ENCODE data around the gene KIAA1755. TPM values are rescaled to one million over a fixed set of nuclear protein-coding genes. Genes with fewer than 3 reads are reported as not detected.
"Not testable (repeated sequence)": the region's sequence is repeated elsewhere in the genome, so short reads cannot be mapped to it uniquely, and the experiment has no call there.

Gene KIAA1755
- total and polyA plus RNA-seq, 10 of the 15 experiments (the other 5 are each of a cell fraction or from before 2014, with no cell fraction given): not detected

- intact Hi-C loops (cut with micrococcal nuclease; ENCODE audit: unreplicated experiment) (no loop called here), in situ Hi-C loops (cut with MboI) (no loop called here)
Measured at GRCh38 chr20:38252292-38253288, 7.9 kb downstream of the KIAA1755 start.

GRCh38 chr20:38251441-38251840, 9.1 kb downstream of the KIAA1755 start:
- in situ Hi-C loops (cut with MboI); H4K20me1 ChIP-seq (ENCODE audit: control insufficient read depth, insufficient read depth); H3K4me1 ChIP-seq (ENCODE audit: control insufficient read depth, insufficient read depth, low read length); H3K9me3 ChIP-seq (replicated peaks; ENCODE audit: control insufficient read depth, insufficient read depth, low read length); BruUV-seq (replicated peaks); H3K27ac ChIP-seq (ENCODE audit: control insufficient read depth, insufficient read depth); H3K36me3 ChIP-seq (ENCODE audit: control insufficient read depth in 2 of 2, insufficient read depth in 2 of 2, low read length in 1 of 2); H3K9ac ChIP-seq (ENCODE audit: control insufficient read depth, insufficient read depth, low read length); POLR2A ChIA-PET; intact Hi-C loops (cut with micrococcal nuclease; ENCODE audit: unreplicated experiment); H2AFZ ChIP-seq (ENCODE audit: control insufficient read depth, low read depth, low read length); ATAC-seq; H3K27me3 ChIP-seq (replicated peaks in 1 of 2; ENCODE audit: control insufficient read depth in 2 of 2, insufficient read depth in 2 of 2, low read length in 1 of 2); H3K79me2 ChIP-seq (ENCODE audit: control insufficient read depth, insufficient read depth, low read length); H3K4me2 ChIP-seq (ENCODE audit: control insufficient read depth, insufficient read depth); RAD21 ChIA-PET (ENCODE audit: unreplicated experiment); DNase-seq (ENCODE audit: low read depth, low spot score); H3K4me3 ChIP-seq; CTCF ChIA-PET; SMC1A ChIA-PET (ENCODE audit: uncharacterized antibody, unreplicated experiment); FAIRE-seq: not testable (repeated sequence)
- 68% methylated on average over 6 of the region's 6 CpGs for WGBS (ENCODE audit: insufficient coverage, insufficient replicate concordance, low lambda C conversion rate, missing lambda C conversion rate)

More at GRCh38 chr20:38252292-38253288, 7.9 kb downstream of the KIAA1755 start:
- no peak for DNase-seq (ENCODE audit: low read depth, low spot score)
- Histone ChIP-seq H3K36me3 (ENCODE audit: control insufficient read depth in 2 of 2, insufficient read depth in 2 of 2, low read length in 1 of 2) (no peaks in the 10 kb centered on the region), H3K4me2 (ENCODE audit: control insufficient read depth, insufficient read depth) (no peak overlapping the region), H3K9ac (ENCODE audit: control insufficient read depth, insufficient read depth, low read length) (no peak overlapping the region), H3K4me1 (ENCODE audit: control insufficient read depth, insufficient read depth, low read length) (no peaks in the 10 kb centered on the region), H4K20me1 (ENCODE audit: control insufficient read depth, insufficient read depth) (no peaks in the 10 kb centered on the region), H3K4me3 (no peak overlapping the region), H3K79me2 (ENCODE audit: control insufficient read depth, insufficient read depth, low read length) (no peaks in the 10 kb centered on the region), H3K27ac (ENCODE audit: control insufficient read depth, insufficient read depth) (no peak overlapping the region), H3K27me3 (replicated peaks in 1 of 2; ENCODE audit: control insufficient read depth in 2 of 2, insufficient read depth in 2 of 2, low read length in 1 of 2) (no peaks in the 10 kb centered on the region; a peak in 1 of 4 replicates), H3K9me3 (replicated peaks; ENCODE audit: control insufficient read depth, insufficient read depth, low read length) (no peaks in the 10 kb centered on the region), H2AFZ (ENCODE audit: control insufficient read depth, low read depth, low read length) (no peak overlapping the region)
- ChIA-PET RAD21 (ENCODE audit: unreplicated experiment) (no interaction called here), POLR2A (interaction anchor here (0.6 kb wide), 1 partner anchor 49 kb away, joined by 3 read pairs; no protein-coding TSS in a partner anchor), CTCF (no interaction called here), SMC1A (ENCODE audit: uncharacterized antibody, unreplicated experiment) (no interaction called here)
- FAIRE-seq: no peak
- TF ChIP-seq POLR2AphosphoS5 (IDR thresholded peaks at IDR 0.05; ENCODE audit: low read length): no peak
- WGBS (ENCODE audit: insufficient coverage, insufficient replicate concordance, low lambda C conversion rate, missing lambda C conversion rate): 32% methylated on average over 20 of the region's 20 CpGs
- BruUV-seq (replicated peaks): no TSS peak
- ATAC-seq: no peak

Measured in GM12878 (cell line).